K562 (cell line): Measurements from ENCODE around the gene XPNPEP3. TPM values are rescaled to one million over a fixed set of nuclear protein-coding genes. Genes with fewer than 3 reads are reported as not detected.

Experiments used
- C11orf30 ChIP-seq: fragments of 450-650 bp; IDR thresholded peaks from 2 replicates; pipeline ENCODE4 v1.6.1; 2016; ENCODE audit warnings: low read depth, mild to moderate bottlenecking
- E2F8 ChIP-seq: fragments of 450-650 bp; IDR thresholded peaks from 2 replicates; pipeline ENCODE4 v1.7.1; 2018; ENCODE audit warnings: mild to moderate bottlenecking, low read depth; ENCODE audit not compliant: partially characterized antibody
- FOXK2 ChIP-seq, 2 experiments: fragments of 450-650 bp; IDR thresholded peaks in 1 of 2; conservative IDR thresholded peaks in 1 of 2; 2 replicates each; pipeline ENCODE4 v1.6.1; 2016; ENCODE audit warnings: low read depth in 2 of 2, mild to moderate bottlenecking in 1 of 2
- HNRNPL ChIP-seq: fragments of 200-400 bp; formaldehyde crosslinking; IDR thresholded peaks from 2 replicates; pipeline ENCODE4 v1.6.1; 2017; ENCODE audit warnings: low read depth, mild to moderate bottlenecking, low read length
- IRF2 ChIP-seq: sonication (generic); formaldehyde crosslinking; IDR thresholded peaks from 2 replicates; pipeline ENCODE4 v1.8.1; 2022; ENCODE audit warnings: mild to moderate bottlenecking, missing genetic modification reagents
- MCM2 ChIP-seq: fragments of 450-650 bp; IDR thresholded peaks from 2 replicates; pipeline ENCODE4 v1.6.1; 2017; ENCODE audit warnings: low read depth, mild to moderate bottlenecking
- PTBP1 ChIP-seq: fragments of 200-400 bp; formaldehyde crosslinking; IDR thresholded peaks from 2 replicates; pipeline ENCODE4 v1.6.1; 2017; ENCODE audit warnings: low read depth, low read length
- ZC3H11A ChIP-seq: IDR thresholded peaks from 2 replicates; pipeline ENCODE4 v1.6.1; 2012; ENCODE audit warnings: low read depth, low read length, improper control_type of control experiment
- ZFP36 ChIP-seq: fragments of 150-350 bp; IDR thresholded peaks from 2 replicates; pipeline ENCODE4 v1.6.1; 2018; ENCODE audit warnings: low read length, low read depth; ENCODE audit not compliant: partially characterized antibody
- ZNF316 ChIP-seq: fragments of 450-650 bp; IDR thresholded peaks from 2 replicates; pipeline ENCODE4 v1.6.1; 2016
- ZNF561 ChIP-seq: fragments of 450-650 bp; formaldehyde crosslinking; conservative IDR thresholded peaks from 2 replicates; pipeline ENCODE4 v1.4.0; 2020; ENCODE audit warnings: mild to moderate bottlenecking, moderate library complexity
- polyA plus RNA-seq, 8 experiments: library from polyadenylated mRNA; depleted of rRNA in 4 of 8; stranded (reverse) in 5 of 8; unstranded in 3 of 8; fragments of >200 nt; fragmentation: Nextera tagmentation in 2 of 8; fragmentation: Illumina TruSeq in 1 of 8; extraction: Ambion mirVana in 2 of 8; extraction: Trizol in 1 of 8; gene quantifications; 2 replicates each; pipeline versions ENCODE4 v1.2.1 to v1.2.3, GENCODE V29; 2011 to 2014; ENCODE audit warnings: inconsistent platforms in 1 of 8, missing spikeins in 1 of 8
- total RNA-seq, 7 experiments: library from RNA; depleted of rRNA in 6 of 7; stranded (reverse); fragments of >200 nt in 6 of 7; fragmentation: Illumina TruSeq in 2 of 7; extraction: Trizol in 2 of 7; gene quantifications; 2 replicates each; pipeline versions ENCODE4 v1.2.1 to v1.2.3, GENCODE V29; 2011 to 2021; ENCODE audit warnings: low replicate concordance in 1 of 7

Gene XPNPEP3
- total and polyA plus RNA-seq, 9 of the 15 experiments (the other 6 are each of a cell fraction or from before 2014, with no cell fraction given): 9.1 to 22.6 (median 15.6) TPM

DNA sequence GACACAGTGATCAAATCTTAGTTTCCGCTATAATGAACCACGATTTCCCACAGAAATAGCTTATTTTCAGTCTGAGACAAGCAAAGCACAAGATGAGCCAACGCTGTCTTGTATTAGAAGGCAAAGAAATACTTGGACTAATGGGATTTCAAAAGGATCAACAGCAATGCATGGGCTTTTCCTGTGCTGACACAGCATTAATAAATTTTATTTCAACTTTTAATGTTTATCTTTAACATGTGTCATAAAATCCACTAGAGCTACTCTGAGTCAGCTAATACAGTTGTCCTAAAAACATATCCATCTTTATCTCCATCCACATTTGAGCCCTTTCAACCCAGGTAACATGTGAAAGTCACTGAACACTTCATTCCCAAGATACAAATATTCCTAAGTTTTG lies 22.3 kb upstream of the XPNPEP3 start (continued):
- TF ChIP-seq E2F8: no peak
- no peak for TF ChIP-seq ZC3H11A
- peak; percentile 70 for TF ChIP-seq ZNF316
- TF ChIP-seq ZNF561: no peak
- TF ChIP-seq IRF2 (CRISPR knock-in tag): no peak
- peak; percentile 59; the same call in 1 of the 2 replicates for TF ChIP-seq C11orf30
- TF ChIP-seq ZFP36: no peak
- no peak for TF ChIP-seq HNRNPL
- TF ChIP-seq PTBP1: no peak
- TF ChIP-seq MCM2: no peak
- no peak for TF ChIP-seq FOXK2 (conservative IDR thresholded peaks at IDR 0.05 in 1 of 2, IDR thresholded peaks at IDR 0.05 in 1 of 2; ENCODE audit: low read depth in 2 of 2)
